Measurements from ENCODE around the gene AOPEP. TPM values are rescaled to one million over a fixed set of nuclear protein-coding genes. Genes with fewer than 3 reads are reported as not detected.

The AOPEP gene
- total RNA-seq, 6 experiments from 2014 or later, result 36.6 to 110 (median 63.3) TPM

- 32% methylated on average over 3 of the region's 3 CpGs for WGBS (ENCODE audit: insufficient coverage, low coverage, low lambda C conversion rate, missing lambda C conversion rate)
- intact Hi-C loops (cut with DNase I), result no loop called here
- Histone ChIP-seq H3K4me3 (peak overlapping the region in 1 of 3 donors; percentile 49), H3K36me3 (peaks cover 0 to 21% (median 4%) of the 10 kb centered on the region in 4 donors), H3K9me3 (no peaks in the 10 kb centered on the region), H3K27ac (peak overlapping the region; percentile 64 to 74 (median 64)), H3K4me1 (peaks cover 0 to 42% (median 5%) of the 10 kb centered on the region in 4 donors), H3K27me3 (no peaks in the 10 kb centered on the region)
- ATAC-seq (no peak), DNase-seq (no peak)
- TF ChIP-seq POLR2A (IDR thresholded peaks at IDR 0.05) (no peak), CTCF (IDR thresholded peaks at IDR 0.05) (no peak)
Observed at GRCh38 chr9:95047452-95048224, 321.1 kb downstream of the AOPEP start.

- peak; percentile 79 to 82 (median 80) for DNase-seq
- Histone ChIP-seq H3K27ac (peak overlapping the region; percentile 64 to 74 (median 64)), H3K4me3 (peak overlapping the region; percentile 38 to 49 (median 42)), H3K36me3 (peaks cover 0 to 21% (median 4%) of the 10 kb centered on the region in 4 donors), H3K27me3 (no peaks in the 10 kb centered on the region), H3K9me3 (no peaks in the 10 kb centered on the region), H3K4me1 (peaks cover 0 to 48% (median 9%) of the 10 kb centered on the region in 4 donors)
- intact Hi-C loops (cut with DNase I), result no loop called here
- WGBS (ENCODE audit: insufficient coverage, low coverage, low lambda C conversion rate, missing lambda C conversion rate), result 0% methylated on average over 21 of the region's 58 CpGs
- TF ChIP-seq POLR2A (IDR thresholded peaks at IDR 0.05), result peak; percentile 51
- no peak for TF ChIP-seq CTCF (IDR thresholded peaks at IDR 0.05)
- ATAC-seq, result peak; percentile 81 to 95 (median 88)
Observed at GRCh38 chr9:95048225-95049087, 322.0 kb downstream of the AOPEP start.

- Histone ChIP-seq H3K4me1 (peaks cover 0 to 52% (median 10%) of the 10 kb centered on the region in 4 donors), H3K9me3 (no peaks in the 10 kb centered on the region), H3K36me3 (peaks cover 0 to 8% (median 0%) of the 10 kb centered on the region in 4 donors), H3K27me3 (no peaks in the 10 kb centered on the region), H3K4me3 (peak overlapping the region in 1 of 3 donors; percentile 6), H3K27ac (peak overlapping the region; percentile 11 to 64 (median 25))
- intact Hi-C loops (cut with DNase I), result no loop called here
- WGBS (ENCODE audit: insufficient coverage, low coverage, low lambda C conversion rate, missing lambda C conversion rate), result 47% methylated on average over 6 of the region's 6 CpGs
- ATAC-seq, result no peak
- no peak for TF ChIP-seq CTCF (IDR thresholded peaks at IDR 0.05)
- no peak for DNase-seq
Observed at GRCh38 chr9:95049761-95050160, 323.3 kb downstream of the AOPEP start.

GRCh38 chr9:95053611-95054570 lies 327.4 kb downstream of the AOPEP start:
- H3K27ac ChIP-seq, result peak overlapping the region in 2 of 3 donors; percentile 14 to 49
- ATAC-seq (no peak), DNase-seq (no peak)
- TF ChIP-seq CTCF (IDR thresholded peaks at IDR 0.05), result no peak
- no peak for TF ChIP-seq POLR2A (IDR thresholded peaks at IDR 0.05)
- peaks cover 0 to 75% (median 23%) of the 10 kb centered on the region in 4 donors for H3K4me1 ChIP-seq
- peaks cover 0 to 5% (median 0%) of the 10 kb centered on the region in 4 donors for H3K36me3 ChIP-seq
- intact Hi-C loops (cut with DNase I), result no loop called here
- 79% methylated on average over 5 of the region's 5 CpGs for WGBS (ENCODE audit: insufficient coverage, low coverage, low lambda C conversion rate, missing lambda C conversion rate)
- no peaks in the 10 kb centered on the region for H3K27me3 ChIP-seq
- H3K4me3 ChIP-seq, result no peak overlapping the region
- H3K9me3 ChIP-seq, result no peaks in the 10 kb centered on the region
